Thyroid gland (tissue), 4 donors: Measurements from ENCODE around the gene NXF1. TPM values are rescaled to one million over a fixed set of nuclear protein-coding genes. Genes with fewer than 3 reads are reported as not detected.

Experiments
- DNase-seq, 2 donors: peaks; one replicate each; pipeline ENCODE4 v3.0.0-alpha.2; 2019
- H3K27ac ChIP-seq, 3 donors: fragments of 200-600 bp; sonication (generic); 1 replicate in 2 of 3; 2 replicates in 1 of 3; pipeline ENCODE4 v1.5.1; 2016 to 2019; ENCODE audit warnings: mild to moderate bottlenecking in 1 of 3, moderate library complexity in 1 of 3
- H3K27me3 ChIP-seq: fragments of 200-600 bp; sonication (generic); one replicate; pipeline ENCODE4 v1.5.1; 2019
- H3K36me3 ChIP-seq, 2 donors: fragments of 200-600 bp; sonication (generic); one replicate each; pipeline ENCODE4 v1.5.1; 2016 to 2019
- H3K4me1 ChIP-seq, 2 donors: fragments of 200-600 bp; sonication (generic); one replicate each; pipeline ENCODE4 v1.5.1; 2017 to 2019
- H3K4me3 ChIP-seq, 3 donors: fragments of 200-600 bp; sonication (generic); replicated peaks in 1 of 3; 1 replicate in 2 of 3; 2 replicates in 1 of 3; pipeline ENCODE4 v1.5.1; 2016; ENCODE audit warnings: mild to moderate bottlenecking in 1 of 3
- H3K9me3 ChIP-seq: fragments of 200-600 bp; sonication (generic); one replicate; pipeline ENCODE4 v1.5.1; 2017
- CTCF ChIP-seq, 6 experiments: fragments of 200-600 bp in 3 of 6; fragments of 450-650 bp in 3 of 6; sonication (generic) in 3 of 6; IDR thresholded peaks; one replicate each; pipeline ENCODE4 v1.5.1; 2016 to 2019; ENCODE audit warnings: antibody characterized with exemption in 6 of 6, mild to moderate bottlenecking in 2 of 6, inconsistent platforms in 1 of 6, moderate library complexity in 1 of 6
- POLR2A ChIP-seq, 2 donors: fragments of 450-650 bp; IDR thresholded peaks; one replicate each; pipeline ENCODE4 v1.6.1; 2017; ENCODE audit warnings: antibody characterized with exemption in 2 of 2, mild to moderate bottlenecking in 2 of 2, moderate library complexity in 1 of 2
- WGBS, 2 donors: methylation state at CpG; one replicate each; pipeline ENCODE4 v1.1.5; 2017; 5-methylcytosine and 5-hydroxymethylcytosine counted together
- intact Hi-C: fragments of 100-400 bp; cut with DNase I; formaldehyde crosslinking; loops from one replicate; pipeline ENCODE4 v1.15.1; 2023
- total RNA-seq, 4 donors: library from RNA; depleted of rRNA; stranded (reverse); fragments of >200 nt; gene quantifications; one replicate each; pipeline ENCODE4 v1.2.3, GENCODE V29; 2016

Gene NXF1
- total RNA-seq, 4 donors from 2014 or later: 56.8 to 83.7 (median 80.9) TPM

- peaks cover 5 to 10% of the 10 kb centered on the region in 2 donors for H3K36me3 ChIP-seq
- no peaks in the 10 kb centered on the region for H3K27me3 ChIP-seq
- H3K4me1 ChIP-seq: no peaks in the 10 kb centered on the region
- DNase-seq: no peak
- H3K9me3 ChIP-seq: no peaks in the 10 kb centered on the region
- intact Hi-C loops: no loop called here
- TF ChIP-seq POLR2A (IDR thresholded peaks at IDR 0.05): no peak
- no peak for TF ChIP-seq CTCF (IDR thresholded peaks at IDR 0.05)
- no peak overlapping the region for H3K27ac ChIP-seq
- no peak overlapping the region for H3K4me3 ChIP-seq
- 73 to 83% methylated on average over 2 of the region's 2 CpGs for WGBS, 2 donors
Measured at GRCh38 chr11:62811659-62812058, 6.4 kb upstream of the NXF1 start.

- peaks cover 3 to 5% of the 10 kb centered on the region in 2 donors for H3K36me3 ChIP-seq
- H3K9me3 ChIP-seq: no peaks in the 10 kb centered on the region
- H3K27ac ChIP-seq: no peak overlapping the region
- TF ChIP-seq CTCF (IDR thresholded peaks at IDR 0.05) (no peak), POLR2A (IDR thresholded peaks at IDR 0.05) (no peak)
- WGBS, 2 donors: 13 to 25% methylated on average over 1 of the region's 1 CpG
- peaks cover 4 to 5% of the 10 kb centered on the region in 2 donors for H3K4me1 ChIP-seq
- H3K27me3 ChIP-seq: no peaks in the 10 kb centered on the region
- intact Hi-C loops: no loop called here
- no peak overlapping the region for H3K4me3 ChIP-seq
- DNase-seq: no peak
Measured at GRCh38 chr11:62810748-62811147, 5.5 kb upstream of the NXF1 start.

DNA sequence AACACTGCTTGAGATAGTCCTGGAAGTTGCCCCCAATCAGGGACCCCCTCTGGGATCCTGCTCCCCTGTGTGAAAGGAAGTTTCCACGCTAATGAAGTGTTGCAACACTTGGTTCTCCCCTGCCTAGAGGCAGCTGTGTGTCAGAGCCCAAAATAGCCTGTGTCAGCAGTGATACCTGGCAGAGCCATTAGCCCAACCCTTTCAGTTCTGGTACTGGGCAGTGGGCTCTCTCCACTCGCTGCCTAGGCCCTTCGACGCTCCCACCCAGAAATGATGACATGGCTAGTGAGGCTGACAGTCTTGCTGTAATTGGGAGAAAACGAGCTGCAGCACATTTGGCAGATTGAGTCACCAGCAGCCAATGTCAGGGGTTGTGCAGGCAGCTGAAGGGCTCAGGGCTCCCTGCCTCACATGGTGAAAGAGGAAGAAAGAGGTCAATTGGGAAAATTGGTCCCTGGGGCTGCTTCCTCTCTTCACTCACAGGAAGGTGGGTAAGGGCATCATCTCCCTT is 1.4 kb upstream of the NXF1 start:
- Histone ChIP-seq H3K36me3 (peaks cover 19 to 23% of the 10 kb centered on the region in 2 donors), H3K9me3 (no peaks in the 10 kb centered on the region), H3K27me3 (no peaks in the 10 kb centered on the region), H3K4me3 (no peak overlapping the region), H3K4me1 (peaks cover 15 to 18% of the 10 kb centered on the region in 2 donors), H3K27ac (peak overlapping the region in 2 of 3 donors; percentile 81 to 86)
- DNase-seq: peak; percentile 7 to 10
- intact Hi-C loops: no loop called here
- TF ChIP-seq CTCF (IDR thresholded peaks at IDR 0.05) (no peak), POLR2A (IDR thresholded peaks at IDR 0.05) (no peak)
- WGBS, 2 donors: 74 to 87% methylated on average over 5 of the region's 5 CpGs

DNA sequence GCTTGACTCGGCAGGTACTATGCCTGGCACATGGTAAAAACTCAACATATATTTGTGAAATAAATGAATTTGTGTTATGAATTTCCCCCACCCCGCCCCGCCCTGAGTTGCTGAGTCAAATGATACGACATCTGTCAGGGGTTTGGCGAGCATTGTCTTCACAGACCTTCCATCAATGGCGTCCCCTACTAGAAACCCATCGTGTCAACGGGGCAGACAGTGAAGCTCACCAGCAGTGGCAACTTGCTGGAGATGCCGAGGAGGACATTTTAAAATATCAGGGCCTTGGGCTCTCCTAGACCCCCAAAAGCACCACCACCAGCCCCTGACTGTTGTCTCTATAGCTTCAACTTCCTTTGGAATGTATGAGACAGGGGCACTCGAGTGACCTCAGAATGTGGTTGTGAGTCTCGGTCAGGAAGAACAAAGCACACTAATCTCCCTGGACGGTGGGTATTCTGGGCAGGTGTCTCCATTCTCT is 761 bp upstream of the NXF1 start:
- TF ChIP-seq POLR2A (IDR thresholded peaks at IDR 0.05) (no peak), CTCF (IDR thresholded peaks at IDR 0.05) (no peak)
- Histone ChIP-seq H3K27me3 (no peaks in the 10 kb centered on the region), H3K27ac (peak overlapping the region; percentile 51 to 86 (median 81)), H3K9me3 (no peaks in the 10 kb centered on the region), H3K4me1 (peaks cover 15 to 18% of the 10 kb centered on the region in 2 donors), H3K36me3 (peaks cover 25 to 30% of the 10 kb centered on the region in 2 donors), H3K4me3 (peak overlapping the region; percentile 53 to 90 (median 63))
- intact Hi-C loops: no loop called here
- peak in 1 of 2 donors; percentile 7 for DNase-seq
- 21 to 29% methylated on average over 12 of the region's 12 CpGs for WGBS, 2 donors

DNA sequence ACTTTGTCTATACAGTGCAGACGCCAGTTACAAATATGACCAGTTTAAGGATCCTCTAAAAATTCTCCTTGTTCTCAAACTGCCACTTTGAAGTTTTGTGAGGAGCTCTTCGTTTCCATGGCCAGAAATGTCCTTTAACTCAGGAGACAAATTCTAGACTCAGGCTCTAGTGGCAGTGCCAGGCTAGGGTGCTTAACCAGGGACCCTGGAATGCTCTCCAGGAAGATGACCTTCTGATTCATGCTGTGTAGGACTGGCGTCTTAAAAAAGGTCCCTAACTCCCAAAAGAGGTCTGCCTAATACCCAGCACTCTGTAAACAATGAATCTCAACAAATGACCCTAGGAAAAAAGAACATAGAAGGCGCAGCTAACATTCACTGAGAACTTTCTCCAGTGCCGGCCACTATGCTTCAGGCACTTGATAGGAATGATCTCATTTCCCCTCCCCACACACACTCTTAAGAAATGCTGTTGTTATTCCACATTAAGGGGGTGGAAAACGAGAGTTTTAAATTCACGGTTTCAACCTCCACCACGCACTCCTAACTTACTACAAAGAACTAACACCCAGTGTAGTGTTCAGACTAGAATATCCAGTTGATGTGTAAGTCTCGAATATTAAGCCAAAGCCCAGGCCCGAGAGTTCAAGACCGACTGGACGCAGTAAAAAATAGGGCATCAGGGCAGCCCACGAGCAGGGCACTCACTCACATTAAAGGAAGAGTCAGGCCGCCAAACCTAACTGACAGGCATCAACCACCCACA is 747 bp downstream of the NXF1 start:
- DNase-seq: peak; percentile 29 to 35
- H3K36me3 ChIP-seq: peaks cover 40 to 45% of the 10 kb centered on the region in 2 donors
- intact Hi-C loops: no loop called here

More for the DNA sequence above, 747 bp downstream of the NXF1 start:
- peaks cover 15 to 18% of the 10 kb centered on the region in 2 donors for H3K4me1 ChIP-seq
- TF ChIP-seq POLR2A (IDR thresholded peaks at IDR 0.05) (no peak), CTCF (IDR thresholded peaks at IDR 0.05) (no peak)
- H3K27me3 ChIP-seq: no peaks in the 10 kb centered on the region
- peak overlapping the region; percentile 69 to 86 (median 83) for H3K27ac ChIP-seq
- no peaks in the 10 kb centered on the region for H3K9me3 ChIP-seq
- WGBS, 2 donors: 3 to 4% methylated on average over 14 of the region's 14 CpGs
- peak overlapping the region; percentile 61 to 99 (median 90) for H3K4me3 ChIP-seq
